ENCODE measurements around the gene LSMEM2.

Gene LSMEM2

GRCh38 chr3:50294089-50294488 lies 15.2 kb downstream of the LSMEM2 start:
- Histone ChIP-seq H3K9me3 (ENCODE audit: control insufficient read depth, insufficient read depth, low read length) (no peaks in the 10 kb centered on the region), H3K36me3 (ENCODE audit: control insufficient read depth, insufficient read depth, low read length) (peaks cover 16% of the 10 kb centered on the region), H3K27me3 (ENCODE audit: control insufficient read depth, insufficient read depth, low read length) (no peaks in the 10 kb centered on the region), H3K27ac (ENCODE audit: low read length) (no peak overlapping the region), H3K4me3 (ENCODE audit: low read length) (no peak overlapping the region), H3K4me1 (ENCODE audit: control insufficient read depth, insufficient read depth, low read length) (peaks cover 1% of the 10 kb centered on the region; the same call in 1 of the 2 replicates)
- no peak for DNase-seq (ENCODE audit: low read depth, low spot score)
- no CpG with 5 or more reads among the region's 4 CpGs for whole genome bisulfite sequencing (ENCODE audit: insufficient coverage, insufficient read length)

GRCh38 chr3:50294492-50295403 lies 15.9 kb downstream of the LSMEM2 start:
- no CpG with 5 or more reads among the region's 22 CpGs for WGBS (ENCODE audit: insufficient coverage, insufficient read length)
- Histone ChIP-seq H3K27me3 (ENCODE audit: control insufficient read depth, insufficient read depth, low read length) (no peaks in the 10 kb centered on the region), H3K4me3 (ENCODE audit: low read length) (no peak overlapping the region), H3K9me3 (ENCODE audit: control insufficient read depth, insufficient read depth, low read length) (no peaks in the 10 kb centered on the region), H3K36me3 (ENCODE audit: control insufficient read depth, insufficient read depth, low read length) (peaks cover 10% of the 10 kb centered on the region), H3K27ac (ENCODE audit: low read length) (no peak overlapping the region), H3K4me1 (ENCODE audit: control insufficient read depth, insufficient read depth, low read length) (peaks cover 1% of the 10 kb centered on the region; the same call in 1 of the 2 replicates)
- no peak for DNase-seq (ENCODE audit: low read depth, low spot score)

- H3K4me3 ChIP-seq (ENCODE audit: low read length), result no peak overlapping the region
- WGBS (ENCODE audit: insufficient coverage, insufficient read length), result no CpG with 5 or more reads among the region's 8 CpGs
- peaks cover 1% of the 10 kb centered on the region; the same call in 1 of the 2 replicates for H3K4me1 ChIP-seq (ENCODE audit: control insufficient read depth, insufficient read depth, low read length)
- no peaks in the 10 kb centered on the region for H3K9me3 ChIP-seq (ENCODE audit: control insufficient read depth, insufficient read depth, low read length)
- no peaks in the 10 kb centered on the region for H3K27me3 ChIP-seq (ENCODE audit: control insufficient read depth, insufficient read depth, low read length)
- H3K27ac ChIP-seq (ENCODE audit: low read length), result no peak overlapping the region
- H3K36me3 ChIP-seq (ENCODE audit: control insufficient read depth, insufficient read depth, low read length), result no peaks in the 10 kb centered on the region; the same call in 1 of the 2 replicates
- no peak for DNase-seq (ENCODE audit: low read depth, low spot score)
These were observed 16.9 kb downstream of the LSMEM2 start for GRCh38 chr3:50295553-50296431.

GRCh38 chr3:50296721-50297383 lies 18.0 kb downstream of the LSMEM2 start:
- Histone ChIP-seq H3K27me3 (ENCODE audit: control insufficient read depth, insufficient read depth, low read length) (no peaks in the 10 kb centered on the region), H3K9me3 (ENCODE audit: control insufficient read depth, insufficient read depth, low read length) (no peaks in the 10 kb centered on the region), H3K4me1 (ENCODE audit: control insufficient read depth, insufficient read depth, low read length) (peaks cover 1% of the 10 kb centered on the region; the same call in 1 of the 2 replicates), H3K27ac (ENCODE audit: low read length) (no peak overlapping the region), H3K36me3 (ENCODE audit: control insufficient read depth, insufficient read depth, low read length) (no peaks in the 10 kb centered on the region), H3K4me3 (ENCODE audit: low read length) (no peak overlapping the region)
- no CpG with 5 or more reads among the region's 18 CpGs for WGBS (ENCODE audit: insufficient coverage, insufficient read length)
- no peak for DNase-seq (ENCODE audit: low read depth, low spot score)

GRCh38 chr3:50297384-50297775 lies 18.5 kb downstream of the LSMEM2 start:
- no peaks in the 10 kb centered on the region for H3K9me3 ChIP-seq (ENCODE audit: control insufficient read depth, insufficient read depth, low read length)
- no peaks in the 10 kb centered on the region for H3K27me3 ChIP-seq (ENCODE audit: control insufficient read depth, insufficient read depth, low read length)
- H3K4me1 ChIP-seq (ENCODE audit: control insufficient read depth, insufficient read depth, low read length), result peaks cover 1% of the 10 kb centered on the region; the same call in 1 of the 2 replicates
- no peak overlapping the region for H3K27ac ChIP-seq (ENCODE audit: low read length)
- H3K36me3 ChIP-seq (ENCODE audit: control insufficient read depth, insufficient read depth, low read length), result no peaks in the 10 kb centered on the region
- no peak for DNase-seq (ENCODE audit: low read depth, low spot score)
- no CpG with 5 or more reads among the region's 2 CpGs for WGBS (ENCODE audit: insufficient coverage, insufficient read length)
- no peak overlapping the region for H3K4me3 ChIP-seq (ENCODE audit: low read length)

GRCh38 chr3:50297896-50298725 lies 19.2 kb downstream of the LSMEM2 start:
- no CpG with 5 or more reads among the region's 9 CpGs for WGBS (ENCODE audit: insufficient coverage, insufficient read length)
- no peak for DNase-seq (ENCODE audit: low read depth, low spot score)

GRCh38 chr3:50298836-50299637 lies 20.1 kb downstream of the LSMEM2 start, which contains the start of the genes HYAL3 and NAA80:
TSS of gene HYAL3 (minus strand) at chr3:50299405. CDS start at chr3:50295602, 3,803 bp downstream.
TSS of gene NAA80 (minus strand) at chr3:50299405. CDS start at chr3:50297463, 1,942 bp downstream.
- Histone ChIP-seq H3K4me3 (ENCODE audit: low read length) (peak within 1 kb of the TSS; percentile 78), H3K27me3 (ENCODE audit: control insufficient read depth, insufficient read depth, low read length) (no peaks in the 10 kb centered on the region), H3K27ac (ENCODE audit: low read length) (no peak within 1 kb of the TSS), H3K9me3 (ENCODE audit: control insufficient read depth, insufficient read depth, low read length) (no peaks in the 10 kb centered on the region), H3K4me1 (ENCODE audit: control insufficient read depth, insufficient read depth, low read length) (no peaks in the 10 kb centered on the region), H3K36me3 (ENCODE audit: control insufficient read depth, insufficient read depth, low read length) (no peaks in the 10 kb centered on the region)
- no CpG with 5 or more reads among the region's 61 CpGs for WGBS (ENCODE audit: insufficient coverage, insufficient read length)
- DNase-seq (ENCODE audit: low read depth, low spot score), result no peak

More at GRCh38 chr3:50297896-50298725, 19.2 kb downstream of the LSMEM2 start:
- Histone ChIP-seq H3K9me3 (ENCODE audit: control insufficient read depth, insufficient read depth, low read length) (no peaks in the 10 kb centered on the region), H3K36me3 (ENCODE audit: control insufficient read depth, insufficient read depth, low read length) (no peaks in the 10 kb centered on the region), H3K27me3 (ENCODE audit: control insufficient read depth, insufficient read depth, low read length) (no peaks in the 10 kb centered on the region), H3K27ac (ENCODE audit: low read length) (no peak overlapping the region), H3K4me3 (ENCODE audit: low read length) (peak overlapping the region; percentile 78; the same call in 1 of the 2 replicates), H3K4me1 (ENCODE audit: control insufficient read depth, insufficient read depth, low read length) (no peaks in the 10 kb centered on the region)

GRCh38 chr3:50299638-50299928 lies 20.7 kb downstream of the LSMEM2 start:
- Histone ChIP-seq H3K27ac (ENCODE audit: low read length) (no peak overlapping the region), H3K4me1 (ENCODE audit: control insufficient read depth, insufficient read depth, low read length) (no peaks in the 10 kb centered on the region)
- no CpG with 5 or more reads among the region's 12 CpGs for WGBS (ENCODE audit: insufficient coverage, insufficient read length)

More at GRCh38 chr3:50299638-50299928, 20.7 kb downstream of the LSMEM2 start:
- Histone ChIP-seq H3K36me3 (ENCODE audit: control insufficient read depth, insufficient read depth, low read length) (no peaks in the 10 kb centered on the region), H3K9me3 (ENCODE audit: control insufficient read depth, insufficient read depth, low read length) (no peaks in the 10 kb centered on the region), H3K4me3 (ENCODE audit: low read length) (no peak overlapping the region; the same call in 1 of the 2 replicates), H3K27me3 (ENCODE audit: control insufficient read depth, insufficient read depth, low read length) (no peaks in the 10 kb centered on the region)
- no peak for DNase-seq (ENCODE audit: low read depth, low spot score)

All from iPS DF 6.9 (cell line).